ENCODE measurements around the gene UTP4.

Gene UTP4

GRCh38 chr16:69204172-69204571 is 71.7 kb downstream of the UTP4 start:
- TF ChIP-seq CTCF (IDR thresholded peaks at IDR 0.05; ENCODE audit: low read depth, low read length), result no peak
- Histone ChIP-seq H3K4me3 (ENCODE audit: low read depth, low read length) (no peak overlapping the region), H3K27ac (no peak overlapping the region), H3K36me3 (no peaks in the 10 kb centered on the region; the same call in 1 of the 2 replicates), H3K9me3 (ENCODE audit: severe bottlenecking) (no peaks in the 10 kb centered on the region), H3K27me3 (ENCODE audit: insufficient read depth, low read depth, severe bottlenecking) (no peaks in the 10 kb centered on the region)
- no peak for DNase-seq

- DNase-seq, result no peak
- H3K4me3 ChIP-seq (ENCODE audit: low read depth, low read length), result no peak overlapping the region
- TF ChIP-seq CTCF (IDR thresholded peaks at IDR 0.05; ENCODE audit: low read depth, low read length), result no peak
- no peaks in the 10 kb centered on the region for H3K9me3 ChIP-seq (ENCODE audit: severe bottlenecking)
- H3K27me3 ChIP-seq (ENCODE audit: insufficient read depth, low read depth, severe bottlenecking), result no peaks in the 10 kb centered on the region
- H3K36me3 ChIP-seq, result no peaks in the 10 kb centered on the region
- H3K27ac ChIP-seq, result no peak overlapping the region
Measured at GRCh38 chr16:69209735-69210134, 77.3 kb downstream of the UTP4 start.

DNA sequence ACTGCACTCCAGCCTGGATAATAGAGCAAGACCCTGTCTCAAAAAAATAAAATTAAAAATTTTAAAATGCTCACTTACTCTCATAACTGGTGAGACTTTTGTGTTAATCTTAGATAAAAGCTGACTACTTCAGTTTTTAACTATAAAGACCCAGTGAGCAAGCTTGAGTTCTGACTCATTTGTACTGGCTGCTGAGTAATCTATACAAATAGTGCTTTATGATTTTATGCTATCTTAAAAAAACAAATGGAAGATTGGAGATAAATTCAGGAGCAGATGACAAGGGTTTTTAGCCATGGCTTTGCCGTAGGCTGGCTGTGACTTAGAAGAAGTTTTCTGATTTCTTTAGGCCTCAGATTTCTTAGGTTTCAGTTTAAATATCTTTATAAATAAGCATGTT is 85.0 kb downstream of the UTP4 start:
- Histone ChIP-seq H3K27ac (no peak overlapping the region), H3K36me3 (no peaks in the 10 kb centered on the region; the same call in 1 of the 2 replicates), H3K9me3 (ENCODE audit: severe bottlenecking) (no peaks in the 10 kb centered on the region), H3K27me3 (ENCODE audit: insufficient read depth, low read depth, severe bottlenecking) (no peaks in the 10 kb centered on the region), H3K4me3 (ENCODE audit: low read depth, low read length) (no peak overlapping the region)
- no peak for TF ChIP-seq CTCF (IDR thresholded peaks at IDR 0.05; ENCODE audit: low read depth, low read length)
- DNase-seq, result no peak
